Measurements from ENCODE around the gene ZDHHC20. TPM values are rescaled to one million over a fixed set of nuclear protein-coding genes. Genes with fewer than 3 reads are reported as not detected.

ZDHHC20 gene
- total and polyA plus RNA-seq, 2 of the 4 experiments (the other 2 are of a cell fraction), result 16.1 to 72.4 TPM

DNA sequence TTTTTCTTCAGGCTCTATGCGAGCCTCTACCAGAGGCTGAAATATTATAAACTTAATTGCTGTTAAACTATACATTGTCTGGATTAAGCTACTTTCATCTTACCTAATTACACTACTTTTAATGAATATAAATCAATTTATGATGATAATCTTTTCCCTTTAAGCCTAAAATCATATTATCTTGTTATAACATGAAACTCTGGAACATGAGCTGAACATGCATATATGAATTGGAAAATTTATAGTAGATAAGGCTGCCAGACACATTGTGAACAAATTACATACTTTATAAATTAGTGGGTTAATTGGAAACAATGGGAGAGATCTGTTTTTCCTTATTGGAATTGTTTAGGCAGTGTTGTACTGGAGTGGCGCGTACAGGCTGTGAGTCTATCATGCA is 45.3 kb upstream of the ZDHHC20 start:
- no peaks in the 10 kb centered on the region for H3K27me3 ChIP-seq (ENCODE audit: control insufficient read depth, insufficient read depth, low read length)
- no peak overlapping the region for H2BK15ac ChIP-seq (ENCODE audit: low read depth, low read length)
- H3K79me1 ChIP-seq (ENCODE audit: low read depth in 1 of 2, low read length in 2 of 2), result no peaks in the 10 kb centered on the region
- no peak overlapping the region for H3K4me3 ChIP-seq (ENCODE audit: insufficient read depth, low read depth, low read length)
- H3K18ac ChIP-seq (ENCODE audit: low read depth, low read length), result no peak overlapping the region
- H3K4me1 ChIP-seq (ENCODE audit: control insufficient read depth, insufficient read depth, low read length), result no peaks in the 10 kb centered on the region
- H2AK5ac ChIP-seq (ENCODE audit: low read depth, low read length), result no peak overlapping the region
- H3K23ac ChIP-seq (ENCODE audit: low read depth, low read length), result no peak overlapping the region
- in situ Hi-C loops (cut with MboI; ENCODE audit: low sequenced_read_pairs) (no loop called here), dilution Hi-C loops (cut with HindIII; ENCODE audit: low sequenced_read_pairs, unreplicated experiment) (no loop called here), intact Hi-C loops (cut with micrococcal nuclease) (no loop called here)
- H4K5ac ChIP-seq (ENCODE audit: low read depth, low read length), result no peak overlapping the region
- H3K9me1 ChIP-seq (ENCODE audit: insufficient read depth, low read length), result no peaks in the 10 kb centered on the region; the same call in 1 of the 2 replicates
- no peak for TF ChIP-seq RFX5 (IDR thresholded peaks at IDR 0.05; ENCODE audit: low read depth, low read length)
- TF ChIP-seq NFE2L2 (IDR thresholded peaks at IDR 0.05; ENCODE audit: low read depth, low read length), result no peak
- TF ChIP-seq MXI1 (IDR thresholded peaks at IDR 0.05; ENCODE audit: borderline replicate concordance, low read depth, low read length), result no peak
- no peak for TF ChIP-seq CEBPB (IDR thresholded peaks at IDR 0.05; ENCODE audit: low read depth, low read length)
- TF ChIP-seq CTCF (conservative IDR thresholded peaks at IDR 0.05; ENCODE audit: low read depth, low read length), result no peak
- TF ChIP-seq SMC3 (IDR thresholded peaks at IDR 0.05; ENCODE audit: low read depth, low read length), result no peak
- no peak for TF ChIP-seq RCOR1 (IDR thresholded peaks at IDR 0.05; ENCODE audit: insufficient replicate concordance, low read length)
- TF ChIP-seq MAFK (IDR thresholded peaks at IDR 0.05; ENCODE audit: low read depth, low read length), result no peak
- no peak for TF ChIP-seq CHD1 (IDR thresholded peaks at IDR 0.05; ENCODE audit: low read depth, low read length)
- TF ChIP-seq MAZ (IDR thresholded peaks at IDR 0.05; ENCODE audit: borderline replicate concordance, low read depth, low read length), result no peak
- no peak for TF ChIP-seq USF2 (IDR thresholded peaks at IDR 0.05; ENCODE audit: low read depth, low read length)
- TF ChIP-seq BHLHE40 (IDR thresholded peaks at IDR 0.05; ENCODE audit: low read depth, low read length), result no peak
- TF ChIP-seq POLR2A (IDR thresholded peaks at IDR 0.05; ENCODE audit: low read depth, low read length), result no peak
- TF ChIP-seq FOS (IDR thresholded peaks at IDR 0.05; ENCODE audit: low read depth, low read length), result no peak
- TF ChIP-seq, protein P1, sequence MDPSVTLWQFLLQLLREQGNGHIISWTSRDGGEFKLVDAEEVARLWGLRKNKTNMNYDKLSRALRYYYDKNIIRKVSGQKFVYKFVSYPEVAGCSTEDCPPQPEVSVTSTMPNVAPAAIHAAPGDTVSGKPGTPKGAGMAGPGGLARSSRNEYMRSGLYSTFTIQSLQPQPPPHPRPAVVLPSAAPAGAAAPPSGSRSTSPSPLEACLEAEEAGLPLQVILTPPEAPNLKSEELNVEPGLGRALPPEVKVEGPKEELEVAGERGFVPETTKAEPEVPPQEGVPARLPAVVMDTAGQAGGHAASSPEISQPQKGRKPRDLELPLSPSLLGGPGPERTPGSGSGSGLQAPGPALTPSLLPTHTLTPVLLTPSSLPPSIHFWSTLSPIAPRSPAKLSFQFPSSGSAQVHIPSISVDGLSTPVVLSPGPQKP (IDR thresholded peaks at IDR 0.05; ENCODE audit: borderline replicate concordance, low read depth, low read length), result no peak
- TF ChIP-seq RAD21 (IDR thresholded peaks at IDR 0.05; ENCODE audit: low read length), result no peak
- H2BK20ac ChIP-seq (ENCODE audit: low read depth, low read length), result no peak overlapping the region
- DNase-seq (no peak), ATAC-seq (ENCODE audit: low read depth) (no peak)
- H2AK9ac ChIP-seq (replicated peaks; ENCODE audit: low read depth, low read length, poor library complexity), result no peak overlapping the region
- no peak overlapping the region for H4K8ac ChIP-seq (ENCODE audit: low read depth in 2 of 2, low read length in 2 of 2)
- WGBS, 2 experiments (ENCODE audit: extremely low coverage in 2 of 2, insufficient read length in 1 of 2), result no CpG with 5 or more reads among the region's 3 CpGs
- H2BK5ac ChIP-seq (ENCODE audit: low read depth, low read length, poor library complexity, severe bottlenecking), result no peak overlapping the region
- no peak overlapping the region for H2AFZ ChIP-seq (replicated peaks; ENCODE audit: low read length, poor library complexity)
- BruUV-seq (replicated peaks), result no TSS peak
- H4K20me1 ChIP-seq (ENCODE audit: insufficient read depth, low read length), result no peaks in the 10 kb centered on the region
- ChIA-PET CTCF (interaction anchor here (0.6 kb wide), 1 partner anchor 147 kb away, joined by 3 read pairs; no protein-coding TSS in a partner anchor), POLR2A (ENCODE audit: unreplicated experiment) (no interaction called here)
- H3K9me3 ChIP-seq (ENCODE audit: control insufficient read depth, insufficient read depth, low read length), result no peaks in the 10 kb centered on the region
- no peak overlapping the region for H3K14ac ChIP-seq (replicated peaks; ENCODE audit: low read depth, low read length)
- no peak overlapping the region for H4K91ac ChIP-seq (ENCODE audit: insufficient read depth, low read depth, low read length)
- no peak overlapping the region for H2BK120ac ChIP-seq (ENCODE audit: low read depth, low read length)
- H3K36me3 ChIP-seq (ENCODE audit: control insufficient read depth, insufficient read depth, low read length), result peaks cover 5% of the 10 kb centered on the region
- no peak overlapping the region for H3K4ac ChIP-seq (ENCODE audit: low read depth, low read length)
- no peak overlapping the region for H3K9ac ChIP-seq (ENCODE audit: low read depth, low read length)
- H3K56ac ChIP-seq (ENCODE audit: extremely low read depth, insufficient read depth, low read length), result no peak overlapping the region
- no peak overlapping the region for H3K4me2 ChIP-seq (ENCODE audit: low read depth, low read length)
- H3K27ac ChIP-seq (ENCODE audit: insufficient read depth, low read length), result no peak overlapping the region
